Loucy (cell line): Measurements from ENCODE around the gene OR1A2.

Experiments used
- CTCF ChIP-seq: fragments of 200-600 bp; sonication (generic); conservative IDR thresholded peaks from 2 replicates; pipeline ENCODE4 v1.5.1; 2014; ENCODE audit warnings: mild to moderate bottlenecking, antibody characterized with exemption, low read length
- EZH2phosphoT487 ChIP-seq: fragments of 200-600 bp; IDR thresholded peaks from 2 replicates; pipeline ENCODE4 v1.6.1; 2018; ENCODE audit warnings: antibody characterized with exemption, mild to moderate bottlenecking, moderate library complexity, borderline replicate concordance

GRCh38 chr17:3157218-3157617 lies 40.1 kb upstream of the OR1A2 start:
- TF ChIP-seq CTCF (no peak), EZH2phosphoT487 (no peak)
